ENCODE results near the gene LRRC43.

- TF ChIP-seq CTCF (conservative IDR thresholded peaks at IDR 0.05 in 1 of 2, IDR thresholded peaks at IDR 0.05 in 1 of 2; ENCODE audit: low read depth in 1 of 2, low read length in 2 of 2) (no peak), EZH2 (IDR thresholded peaks at IDR 0.05; ENCODE audit: low read length, missing control alignments) (no peak)
Observed at GRCh38 chr12:122199484-122200355, 16.8 kb downstream of the LRRC43 start.
